Esophagus muscularis mucosa (tissue), 4 donors: Measurements from ENCODE around the gene MYH16. TPM values are rescaled to one million over a fixed set of nuclear protein-coding genes. Genes with fewer than 3 reads are reported as not detected.
"Not testable (repeated sequence)": the region's sequence is repeated elsewhere in the genome, so short reads cannot be mapped to it uniquely, and the experiment has no call there.

Source experiments
- DNase-seq: peaks from one replicate; pipeline ENCODE4 v3.0.0-alpha.2; 2017; ENCODE audit errors: extremely low spot score
- H3K27ac ChIP-seq, 4 donors: fragments of 200-600 bp; sonication (generic); replicated peaks in 1 of 4; 1 replicate in 3 of 4; 2 replicates in 1 of 4; pipeline ENCODE4 v1.5.1; 2016 to 2019; ENCODE audit warnings: mild to moderate bottlenecking in 1 of 4
- H3K27me3 ChIP-seq, 4 donors: fragments of 200-600 bp; sonication (generic); one replicate each; pipeline versions ENCODE4 v1.5.1 to v1.6.0; 2016 to 2019
- H3K36me3 ChIP-seq, 4 donors: fragments of 200-600 bp; sonication (generic); one replicate each; pipeline ENCODE4 v1.5.1; 2016 to 2019
- H3K4me1 ChIP-seq, 4 donors: fragments of 200-600 bp; sonication (generic); one replicate each; pipeline ENCODE4 v1.5.1; 2016 to 2019
- H3K4me3 ChIP-seq, 4 donors: fragments of 200-600 bp; sonication (generic); 1 replicate in 2 of 4; 2 replicates in 2 of 4; pipeline ENCODE4 v1.5.1; 2016 to 2019; ENCODE audit warnings: mild to moderate bottlenecking in 4 of 4, moderate library complexity in 1 of 4
- H3K9me3 ChIP-seq, 4 donors: fragments of 200-600 bp; sonication (generic); 1 replicate in 3 of 4; 2 replicates in 1 of 4; pipeline ENCODE4 v1.5.1; 2016 to 2019
- EP300 ChIP-seq: sonication (generic); formaldehyde crosslinking; IDR thresholded peaks from one replicate; pipeline ENCODE4 v1.6.1; 2017; ENCODE audit warnings: antibody characterized with exemption
- POLR2A ChIP-seq: fragments of 450-650 bp; IDR thresholded peaks from one replicate; pipeline ENCODE4 v1.6.1; 2017; ENCODE audit warnings: antibody characterized with exemption, moderate library complexity, mild to moderate bottlenecking, low read depth
- POLR2AphosphoS5 ChIP-seq, 2 donors: sonication (generic); formaldehyde crosslinking; IDR thresholded peaks; one replicate each; pipeline ENCODE4 v1.6.1; 2017; ENCODE audit warnings: antibody characterized with exemption in 2 of 2
- WGBS: methylation state at CpG from one replicate; pipeline ENCODE4 v1.1.5; 2018; 5-methylcytosine and 5-hydroxymethylcytosine counted together
- intact Hi-C: fragments of 100-400 bp; cut with DNase I; formaldehyde crosslinking; loops from one replicate; pipeline ENCODE4 v1.15.1; 2023
- total RNA-seq, 4 donors: library from RNA; depleted of rRNA; stranded (reverse); fragments of >200 nt; gene quantifications; one replicate each; pipeline versions ENCODE4 v1.1.0 to v1.2.1, GENCODE V29; 2016
- TF ChIP-seq, protein P1 (sequence below), 3 experiments: fragments of 200-600 bp in 2 of 3; fragments of 450-650 bp in 1 of 3; sonication (generic) in 2 of 3; IDR thresholded peaks; one replicate each; pipeline ENCODE4 v1.5.1; 2017 to 2019; ENCODE audit warnings: antibody characterized with exemption in 3 of 3, mild to moderate bottlenecking in 2 of 3, moderate library complexity in 1 of 3

MYH16 gene
- total RNA-seq, 4 donors from 2014 or later = not detected

DNA sequence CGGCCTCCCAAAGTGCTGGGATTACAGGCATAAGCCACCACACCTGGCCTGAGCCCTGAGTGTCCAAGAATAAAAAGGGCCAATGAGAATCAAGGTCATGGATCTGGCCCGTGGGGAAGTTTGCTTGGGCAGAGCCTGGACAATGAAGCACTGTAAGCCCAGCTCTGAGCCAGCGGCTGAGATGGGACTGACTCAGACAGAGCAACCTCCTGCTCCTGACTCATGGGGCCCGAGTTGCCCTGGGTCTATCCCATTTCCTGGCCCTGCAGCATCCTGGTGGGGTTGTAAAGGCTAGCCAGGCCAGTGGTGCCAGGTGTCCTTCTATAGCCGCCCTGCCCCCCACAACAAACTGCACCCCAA lies 5.2 kb upstream of the MYH16 start:
- no peak overlapping the region for H3K4me3 ChIP-seq
- TF ChIP-seq POLR2A (no peak), EP300 (no peak), POLR2AphosphoS5 (IDR thresholded peaks at IDR 0.05) (no peak)
- TF ChIP-seq, protein P1, sequence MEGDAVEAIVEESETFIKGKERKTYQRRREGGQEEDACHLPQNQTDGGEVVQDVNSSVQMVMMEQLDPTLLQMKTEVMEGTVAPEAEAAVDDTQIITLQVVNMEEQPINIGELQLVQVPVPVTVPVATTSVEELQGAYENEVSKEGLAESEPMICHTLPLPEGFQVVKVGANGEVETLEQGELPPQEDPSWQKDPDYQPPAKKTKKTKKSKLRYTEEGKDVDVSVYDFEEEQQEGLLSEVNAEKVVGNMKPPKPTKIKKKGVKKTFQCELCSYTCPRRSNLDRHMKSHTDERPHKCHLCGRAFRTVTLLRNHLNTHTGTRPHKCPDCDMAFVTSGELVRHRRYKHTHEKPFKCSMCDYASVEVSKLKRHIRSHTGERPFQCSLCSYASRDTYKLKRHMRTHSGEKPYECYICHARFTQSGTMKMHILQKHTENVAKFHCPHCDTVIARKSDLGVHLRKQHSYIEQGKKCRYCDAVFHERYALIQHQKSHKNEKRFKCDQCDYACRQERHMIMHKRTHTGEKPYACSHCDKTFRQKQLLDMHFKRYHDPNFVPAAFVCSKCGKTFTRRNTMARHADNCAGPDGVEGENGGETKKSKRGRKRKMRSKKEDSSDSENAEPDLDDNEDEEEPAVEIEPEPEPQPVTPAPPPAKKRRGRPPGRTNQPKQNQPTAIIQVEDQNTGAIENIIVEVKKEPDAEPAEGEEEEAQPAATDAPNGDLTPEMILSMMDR (IDR thresholded peaks at IDR 0.05) = no peak
- no peak for DNase-seq
- no peaks in the 10 kb centered on the region for H3K36me3 ChIP-seq
- WGBS = 87% methylated on average over 4 of the region's 5 CpGs
- H3K9me3 ChIP-seq = peaks cover 0 to 5% (median 0%) of the 10 kb centered on the region in 4 donors
- H3K27me3 ChIP-seq = peaks cover 0 to 15% (median 0%) of the 10 kb centered on the region in 4 donors
- intact Hi-C loops = no loop called here
- H3K27ac ChIP-seq = no peak overlapping the region
- no peaks in the 10 kb centered on the region for H3K4me1 ChIP-seq

DNA sequence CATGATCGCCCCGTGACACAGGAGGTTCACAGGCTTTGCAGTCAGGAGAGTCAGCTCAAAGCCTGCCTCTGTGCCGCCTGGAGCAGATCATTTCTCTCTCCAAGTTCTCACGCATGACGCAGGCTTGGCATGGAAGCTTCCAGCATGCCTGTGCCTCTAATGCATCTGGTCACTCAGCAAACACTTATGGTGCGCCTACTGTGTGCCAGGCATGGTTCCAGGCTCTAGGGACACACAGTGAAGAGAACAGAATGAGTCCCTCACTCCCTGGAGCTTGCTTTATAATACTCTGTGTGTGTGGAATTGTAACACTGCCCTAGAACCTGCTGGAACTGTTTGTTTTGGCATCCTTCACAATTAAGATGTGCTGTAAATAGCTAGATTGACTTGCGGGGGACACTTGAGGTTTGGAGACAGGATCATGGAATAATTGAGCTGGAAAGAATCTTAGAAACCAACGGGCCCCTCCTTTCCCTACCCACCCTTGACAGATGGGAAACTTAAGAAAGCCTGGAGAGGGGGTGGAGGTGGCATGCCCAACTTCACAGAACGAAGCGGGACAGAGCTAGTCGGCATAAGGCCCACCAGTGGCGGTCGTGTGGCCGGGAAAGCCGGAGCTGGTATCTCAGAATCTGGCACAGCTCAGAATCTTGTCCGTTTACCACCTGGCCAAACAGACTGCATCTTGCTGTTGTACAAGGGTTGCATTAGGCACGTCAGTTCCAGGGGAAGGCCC lies 4.6 kb upstream of the MYH16 start:
- Histone ChIP-seq H3K4me1 (no peaks in the 10 kb centered on the region), H3K4me3 (no peak overlapping the region), H3K27me3 (peaks cover 0 to 15% (median 0%) of the 10 kb centered on the region in 4 donors), H3K9me3 (peaks cover 0 to 5% (median 0%) of the 10 kb centered on the region in 4 donors), H3K36me3 (no peaks in the 10 kb centered on the region), H3K27ac (no peak overlapping the region)
- TF ChIP-seq, protein P1 (IDR thresholded peaks at IDR 0.05) = no peak
- no peak for TF ChIP-seq EP300
- TF ChIP-seq POLR2AphosphoS5 (IDR thresholded peaks at IDR 0.05) = no peak
- TF ChIP-seq POLR2A = no peak
- DNase-seq = no peak
- intact Hi-C loops = no loop called here
- WGBS = 80% methylated on average over 17 of the region's 17 CpGs

DNA sequence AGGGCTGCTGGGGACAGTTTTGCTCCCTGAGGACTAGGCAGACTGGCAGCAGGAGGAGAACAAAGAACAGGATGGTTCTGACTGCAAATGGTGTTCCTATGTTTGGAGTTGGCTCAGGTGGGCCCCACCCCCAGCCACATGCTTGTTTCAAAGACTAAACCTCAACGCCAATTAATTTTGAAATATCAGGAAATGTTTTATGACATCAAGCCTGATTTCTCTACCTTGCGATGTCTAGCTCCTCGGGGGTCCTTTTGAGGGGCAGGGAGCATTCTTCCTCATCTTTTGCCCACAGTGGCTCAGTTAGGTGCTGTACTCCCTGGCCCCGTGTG lies 4.1 kb upstream of the MYH16 start:
- TF ChIP-seq POLR2AphosphoS5 (IDR thresholded peaks at IDR 0.05) (no peak), POLR2A (no peak), EP300 (no peak)
- TF ChIP-seq, protein P1 (IDR thresholded peaks at IDR 0.05) = no peak
- 90% methylated on average over 2 of the region's 4 CpGs for WGBS
- Histone ChIP-seq H3K27me3 (peaks cover 0 to 15% (median 0%) of the 10 kb centered on the region in 4 donors), H3K4me1 (no peaks in the 10 kb centered on the region), H3K4me3 (no peak overlapping the region), H3K9me3 (peaks cover 0 to 5% (median 0%) of the 10 kb centered on the region in 4 donors), H3K27ac (no peak overlapping the region), H3K36me3 (no peaks in the 10 kb centered on the region)
- no peak for DNase-seq
- intact Hi-C loops = no loop called here

DNA sequence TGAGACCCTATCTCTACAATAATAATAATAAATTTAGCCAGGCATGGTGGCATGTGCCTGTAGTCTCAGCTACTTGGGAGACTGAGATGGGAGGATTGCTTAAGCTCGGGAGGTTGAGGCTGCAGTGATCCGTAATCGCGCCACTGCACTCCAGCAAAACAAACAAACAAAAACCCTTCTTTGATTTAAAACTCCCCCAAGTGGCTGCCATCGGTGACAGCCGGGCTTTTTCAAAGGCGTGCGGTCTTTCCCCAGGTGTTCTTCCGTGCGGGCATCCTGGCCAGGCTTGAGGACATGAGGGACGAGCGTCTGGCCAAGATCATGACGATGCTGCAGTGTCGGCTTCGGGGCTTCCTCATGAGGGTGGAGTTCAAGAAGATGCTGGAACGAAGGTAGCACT lies 1.9 kb upstream of the MYH16 start:
- TF ChIP-seq POLR2A (no peak), POLR2AphosphoS5 (IDR thresholded peaks at IDR 0.05) (no peak), EP300 (no peak)
- TF ChIP-seq, protein P1 (IDR thresholded peaks at IDR 0.05) = no peak
- H3K27me3 ChIP-seq = peaks cover 0 to 15% (median 0%) of the 10 kb centered on the region in 4 donors
- DNase-seq = no peak
- intact Hi-C loops = no loop called here
- no peaks in the 10 kb centered on the region for H3K4me1 ChIP-seq
- H3K27ac ChIP-seq = no peak overlapping the region
- WGBS = 73% methylated on average over 16 of the region's 16 CpGs
- no peaks in the 10 kb centered on the region for H3K36me3 ChIP-seq
- peaks cover 0 to 5% (median 0%) of the 10 kb centered on the region in 4 donors for H3K9me3 ChIP-seq
- no peak overlapping the region for H3K4me3 ChIP-seq

DNA sequence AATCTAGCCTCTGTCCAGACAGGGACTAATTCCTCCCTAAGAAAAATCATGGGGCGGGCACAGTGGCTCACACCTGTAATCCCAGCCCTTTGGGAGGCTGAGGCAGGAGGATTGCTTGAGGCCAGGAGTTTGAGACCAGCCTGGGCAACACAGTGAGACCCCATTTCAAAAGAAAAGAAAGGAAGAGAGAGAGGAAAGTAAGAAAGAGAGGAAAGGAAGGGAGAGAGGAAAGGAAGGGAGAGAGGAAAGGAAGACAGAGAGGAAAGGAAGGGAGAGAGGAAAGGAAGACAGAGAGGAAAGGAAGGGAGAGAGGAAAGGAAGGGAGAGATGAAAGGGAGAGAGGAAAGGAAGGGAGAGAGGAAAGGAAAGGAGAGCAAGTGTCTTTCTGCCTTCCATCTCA lies 922 bp downstream of the MYH16 start:
- H3K9me3 ChIP-seq, H3K27ac ChIP-seq, H3K4me1 ChIP-seq, intact Hi-C loops, H3K4me3 ChIP-seq, DNase-seq, H3K36me3 ChIP-seq: not testable (repeated sequence)
- H3K27me3 ChIP-seq = peaks cover 0 to 15% (median 0%) of the 10 kb centered on the region in 4 donors
- WGBS = 92% methylated on average over 1 of the region's 1 CpG

DNA sequence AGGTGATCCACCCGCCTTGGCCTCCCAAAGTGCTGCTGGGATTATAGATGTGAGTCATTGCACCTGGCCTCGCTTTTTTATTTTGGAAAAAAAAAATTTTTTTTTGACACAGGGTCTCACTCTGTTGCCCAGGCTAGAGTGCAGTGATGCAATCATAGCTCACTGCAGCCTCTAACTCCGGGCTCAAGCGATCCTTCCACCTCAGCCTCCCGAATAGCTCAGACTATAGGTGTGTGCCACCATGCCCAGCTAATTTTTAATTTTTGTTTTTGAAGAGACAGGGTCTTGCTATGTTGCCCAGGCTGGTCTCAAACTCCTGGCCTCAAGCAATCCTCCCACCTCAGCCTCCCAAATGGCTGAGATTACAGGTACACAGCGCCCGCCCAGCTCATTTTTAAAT lies 2.3 kb downstream of the MYH16 start:
- WGBS = 97% methylated on average over 7 of the region's 7 CpGs
- H3K9me3 ChIP-seq, H3K27ac ChIP-seq, H3K4me3 ChIP-seq, intact Hi-C loops, H3K4me1 ChIP-seq, H3K36me3 ChIP-seq, DNase-seq: not testable (repeated sequence)
- H3K27me3 ChIP-seq = peaks cover 0 to 15% (median 0%) of the 10 kb centered on the region in 4 donors
